Ovary (tissue), 9 donors: ENCODE data around the gene KRTAP10-9. TPM values are rescaled to one million over a fixed set of nuclear protein-coding genes. Genes with fewer than 3 reads are reported as not detected.

Source experiments
- DNase-seq, 5 donors: peaks; one replicate each; pipeline ENCODE4 v3.0.0-alpha.2; 2019 to 2020
- H3K27ac ChIP-seq, 2 donors: fragments of 200-600 bp; one replicate each; pipeline versions ENCODE4 v1.5.1 to v1.8.0; 2019 to 2022
- H3K27me3 ChIP-seq: fragments of 200-600 bp; one replicate; pipeline ENCODE4 v1.8.0; 2022
- H3K36me3 ChIP-seq: fragments of 200-600 bp; sonication (generic); one replicate; pipeline ENCODE4 v1.5.1; 2019
- H3K4me1 ChIP-seq: one replicate; pipeline ENCODE4 v1.8.1; 2013; ENCODE audit warnings: mild to moderate bottlenecking, moderate library complexity; ENCODE audit not compliant: insufficient read depth
- H3K4me3 ChIP-seq: fragments of 200-600 bp; sonication (generic); one replicate; pipeline ENCODE4 v1.5.1; 2017
- H3K9me3 ChIP-seq, 2 donors: fragments of 200-600 bp in 1 of 2; sonication (generic) in 1 of 2; one replicate each; pipeline versions ENCODE4 v1.5.1 to v1.8.1; 2013 to 2019; ENCODE audit warnings: mild to moderate bottlenecking in 1 of 2, moderate library complexity in 1 of 2
- EP300 ChIP-seq: sonication (generic); formaldehyde crosslinking; IDR thresholded peaks from one replicate; pipeline ENCODE4 v1.6.1; 2017; ENCODE audit warnings: antibody characterized with exemption
- POLR2A ChIP-seq: fragments of 450-650 bp; IDR thresholded peaks from one replicate; pipeline ENCODE4 v1.6.1; 2017; ENCODE audit warnings: antibody characterized with exemption, mild to moderate bottlenecking, moderate library complexity
- WGBS, 3 donors: extraction: QIAGEN DNeasy Blood & Tissue Kit in 1 of 3; methylation state at CpG; one replicate each; pipeline versions ENCODE4 v1.1.5 to v1.1.7; 2013 to 2017; 5-methylcytosine and 5-hydroxymethylcytosine counted together
- intact Hi-C, 4 donors: fragments of 100-400 bp; cut with DNase I; formaldehyde crosslinking; loops; one replicate each; pipeline versions ENCODE4 v1.11.0 to v1.15.1; 2022 to 2023
- polyA plus RNA-seq, 2 donors: library from polyadenylated mRNA; stranded (reverse); fragments of 200-250 nt in 1 of 2; fragments of 350-450 nt in 1 of 2; fragmentation: Illumina TruSeq in 1 of 2; extraction: RNeasy Lipid Tissue Mini Kit (QIAGEN cat#74804) in 1 of 2; gene quantifications; one replicate each; pipeline ENCODE4 v1.2.3, GENCODE V29; 2013 to 2014
- total RNA-seq, 7 donors: library from RNA; depleted of rRNA in 2 of 7; stranded (reverse); fragments of >200 nt in 2 of 7; fragmentation: NEBNext Ultra II Directional in 3 of 7; extraction: Animal tissue kit (Norgen Biotek cat#: 25700) in 3 of 7; gene quantifications; one replicate each; pipeline versions ENCODE4 v1.1.0 to v1.2.4, GENCODE V29; 2016 to 2023
- TF ChIP-seq, protein P1 (sequence below), 3 donors: fragments of 450-650 bp in 2 of 3; fragments of 200-600 bp in 1 of 3; IDR thresholded peaks; one replicate each; pipeline versions ENCODE4 v1.5.1 to v1.8.0; 2016 to 2022; ENCODE audit warnings: antibody characterized with exemption in 3 of 3, mild to moderate bottlenecking in 1 of 3
- donor health status: DM: no; HTN: no; CAD: no; lungs with moderate emphysema.
- donor health status: DM: no; HTN: no; CAD: no.
- donor health status: Bipolar disorder and iron deficiency.
- donor health status: DM: yes; HTN: yes; CAD: no.
- donor health status: DM: no; HTN: no; CAD: no.
- donor health status: DM: yes; HTN: yes; CAD: no.

KRTAP10-9 gene
- total and polyA plus RNA-seq, 9 donors, result not detected

DNA sequence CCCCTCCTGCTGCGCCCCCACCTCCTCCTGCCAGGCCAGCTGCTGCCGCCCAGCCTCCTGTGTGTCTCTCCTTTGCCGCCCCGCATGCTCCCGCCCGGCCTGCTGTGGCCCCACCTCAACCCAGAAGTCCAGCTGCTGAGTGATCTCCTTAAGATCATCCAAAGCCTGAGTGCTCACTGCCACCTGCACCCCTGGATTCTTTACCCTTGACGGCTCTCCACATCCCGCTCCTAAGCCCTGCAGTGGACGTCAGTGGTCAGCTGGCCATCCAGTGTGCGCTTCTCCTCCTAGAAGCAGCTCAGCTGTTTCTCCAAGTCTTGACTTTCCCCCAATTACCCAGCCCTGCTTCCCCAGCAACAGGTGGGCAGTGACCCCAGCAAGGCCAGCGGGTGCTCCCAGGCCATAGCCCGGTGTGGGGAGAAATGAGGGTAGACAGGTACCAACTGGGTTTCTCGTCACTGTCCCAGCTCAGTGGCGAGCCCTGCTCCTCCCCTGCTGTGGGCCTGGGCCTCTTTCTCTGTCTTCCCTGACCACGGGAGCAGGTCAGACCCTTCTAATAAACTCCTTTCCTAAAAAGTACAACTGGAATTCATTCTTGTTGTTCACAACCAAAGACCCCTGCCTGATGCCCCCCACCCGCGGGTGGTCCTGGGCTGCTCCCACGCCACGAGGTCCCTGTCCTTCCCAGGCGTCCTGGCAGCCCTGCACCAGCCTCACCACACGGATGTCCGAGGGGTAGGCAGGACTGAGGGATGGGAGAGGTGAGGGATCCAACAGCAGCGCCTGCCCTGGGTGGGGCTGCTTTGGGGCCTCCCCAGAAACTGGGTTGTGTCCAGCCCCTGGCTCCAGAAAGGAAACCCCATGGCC, 25.1 kb upstream of the KRTAP10-9 start:
- no peak overlapping the region for H3K4me3 ChIP-seq
- intact Hi-C loops, result no loop called here
- DNase-seq, result no peak
- H3K27ac ChIP-seq, result no peak overlapping the region
- H3K4me1 ChIP-seq, result no peaks in the 10 kb centered on the region
- TF ChIP-seq EP300 (no peak), POLR2A (no peak)
- TF ChIP-seq, protein P1, sequence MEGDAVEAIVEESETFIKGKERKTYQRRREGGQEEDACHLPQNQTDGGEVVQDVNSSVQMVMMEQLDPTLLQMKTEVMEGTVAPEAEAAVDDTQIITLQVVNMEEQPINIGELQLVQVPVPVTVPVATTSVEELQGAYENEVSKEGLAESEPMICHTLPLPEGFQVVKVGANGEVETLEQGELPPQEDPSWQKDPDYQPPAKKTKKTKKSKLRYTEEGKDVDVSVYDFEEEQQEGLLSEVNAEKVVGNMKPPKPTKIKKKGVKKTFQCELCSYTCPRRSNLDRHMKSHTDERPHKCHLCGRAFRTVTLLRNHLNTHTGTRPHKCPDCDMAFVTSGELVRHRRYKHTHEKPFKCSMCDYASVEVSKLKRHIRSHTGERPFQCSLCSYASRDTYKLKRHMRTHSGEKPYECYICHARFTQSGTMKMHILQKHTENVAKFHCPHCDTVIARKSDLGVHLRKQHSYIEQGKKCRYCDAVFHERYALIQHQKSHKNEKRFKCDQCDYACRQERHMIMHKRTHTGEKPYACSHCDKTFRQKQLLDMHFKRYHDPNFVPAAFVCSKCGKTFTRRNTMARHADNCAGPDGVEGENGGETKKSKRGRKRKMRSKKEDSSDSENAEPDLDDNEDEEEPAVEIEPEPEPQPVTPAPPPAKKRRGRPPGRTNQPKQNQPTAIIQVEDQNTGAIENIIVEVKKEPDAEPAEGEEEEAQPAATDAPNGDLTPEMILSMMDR (IDR thresholded peaks at IDR 0.05), result no peak
- no peaks in the 10 kb centered on the region for H3K36me3 ChIP-seq
- no peaks in the 10 kb centered on the region for H3K27me3 ChIP-seq
- no peaks in the 10 kb centered on the region for H3K9me3 ChIP-seq
- 60 to 71% (median 60%) methylated on average over 23 of the region's 23 CpGs for WGBS, 3 donors

DNA sequence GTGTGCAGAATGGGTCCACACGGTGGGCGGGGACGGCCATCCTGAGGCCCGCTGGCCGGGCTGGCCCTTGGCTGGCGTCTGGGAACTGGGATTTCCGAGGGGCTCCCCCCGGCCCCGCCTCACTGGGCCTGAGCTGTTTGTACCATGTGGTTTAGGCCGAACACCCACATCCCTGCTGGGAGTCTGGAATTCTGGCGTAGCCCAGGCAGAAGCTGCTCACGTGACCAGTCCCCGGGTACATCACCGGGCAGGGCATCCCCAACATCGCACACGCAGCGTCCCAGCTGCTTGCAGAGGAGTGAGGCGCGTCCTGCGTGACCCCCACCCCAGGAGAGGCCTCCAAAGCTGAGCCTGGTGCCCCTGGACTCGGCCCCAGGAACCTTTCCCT, 24.4 kb upstream of the KRTAP10-9 start:
- intact Hi-C loops, result no loop called here
- H3K27me3 ChIP-seq, result no peaks in the 10 kb centered on the region
- WGBS, 3 donors, result 66 to 75% (median 67%) methylated on average over 9 to 20 of the region's 21 CpGs

DNA sequence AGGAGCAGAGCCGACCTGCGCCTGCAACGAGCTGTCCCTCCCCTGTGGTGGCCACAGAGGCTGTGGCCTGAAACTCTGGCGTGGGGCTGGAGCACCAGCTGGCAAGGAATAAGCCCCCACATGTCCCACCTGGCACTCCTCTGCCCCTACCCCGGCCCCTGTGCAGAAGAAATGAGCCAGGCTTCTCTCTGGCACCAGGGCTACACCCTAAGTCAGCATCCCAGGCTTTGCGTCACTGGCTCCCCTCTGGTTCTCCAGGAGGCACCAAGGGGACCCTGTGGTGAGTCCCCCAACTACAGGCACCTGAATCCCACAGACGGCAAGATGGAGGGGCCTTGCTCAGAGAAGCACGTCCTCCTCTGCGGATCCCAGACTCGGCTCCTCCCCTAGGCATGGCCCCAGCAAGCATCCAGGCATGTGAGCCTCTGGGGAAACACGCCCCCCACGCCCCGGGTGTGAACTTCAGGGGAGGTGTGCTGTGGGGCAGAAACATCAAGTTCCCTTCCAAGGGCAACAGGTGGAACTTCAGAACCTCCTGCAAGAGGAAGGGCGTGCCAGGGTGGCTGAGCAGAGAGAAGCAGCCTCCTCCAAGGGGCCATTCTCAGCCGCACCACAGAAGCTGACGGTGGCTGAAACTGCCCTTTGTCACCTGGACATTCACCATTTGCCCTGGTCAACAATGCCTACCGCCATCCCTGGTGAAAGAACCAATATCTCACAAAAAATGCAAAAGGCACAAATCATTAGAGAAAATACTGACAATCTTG, 23.6 kb upstream of the KRTAP10-9 start:
- H3K27me3 ChIP-seq, result no peaks in the 10 kb centered on the region
- intact Hi-C loops, result no loop called here
- no peak overlapping the region for H3K27ac ChIP-seq
- H3K4me3 ChIP-seq, result no peak overlapping the region
- TF ChIP-seq, protein P1 (IDR thresholded peaks at IDR 0.05), result no peak
- no peak for TF ChIP-seq POLR2A
- no peak for TF ChIP-seq EP300
- no peaks in the 10 kb centered on the region for H3K4me1 ChIP-seq
- H3K9me3 ChIP-seq, result no peaks in the 10 kb centered on the region
- no peaks in the 10 kb centered on the region for H3K36me3 ChIP-seq
- WGBS, 3 donors, result 51 to 57% (median 53%) methylated on average over 17 of the region's 17 CpGs
- DNase-seq, result no peak

More for the DNA sequence above, 24.4 kb upstream of the KRTAP10-9 start:
- Histone ChIP-seq H3K4me3 (no peak overlapping the region), H3K4me1 (no peaks in the 10 kb centered on the region), H3K36me3 (no peaks in the 10 kb centered on the region), H3K9me3 (no peaks in the 10 kb centered on the region), H3K27ac (no peak overlapping the region)
- TF ChIP-seq POLR2A, result no peak
- no peak for DNase-seq

DNA sequence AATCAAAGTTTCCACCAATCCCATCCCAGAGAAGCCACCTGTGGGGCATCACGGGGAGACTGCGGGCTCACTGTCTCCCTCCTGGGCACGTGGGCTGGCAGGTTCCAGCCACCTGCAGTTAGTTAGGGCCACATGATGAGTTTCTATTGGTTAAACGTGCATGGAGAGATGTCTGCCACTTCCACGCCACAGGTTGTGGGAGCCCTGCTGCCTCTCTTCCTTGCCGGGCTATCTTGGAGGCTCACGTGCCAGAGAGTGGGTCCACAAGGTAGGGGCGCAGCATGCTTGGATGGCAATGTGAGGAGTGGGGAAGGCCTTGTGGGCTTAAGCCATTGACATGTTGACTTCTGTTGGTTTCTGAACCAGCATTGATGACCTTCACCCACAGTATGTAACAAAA, 23.0 kb upstream of the KRTAP10-9 start:
- Histone ChIP-seq H3K36me3 (no peaks in the 10 kb centered on the region), H3K27ac (no peak overlapping the region), H3K27me3 (no peaks in the 10 kb centered on the region), H3K4me3 (no peak overlapping the region), H3K9me3 (no peaks in the 10 kb centered on the region), H3K4me1 (no peaks in the 10 kb centered on the region)
- no peak for DNase-seq
- 84 to 86% (median 85%) methylated on average over 8 of the region's 8 CpGs for WGBS, 3 donors
- intact Hi-C loops, result no loop called here
- no peak for TF ChIP-seq EP300
- no peak for TF ChIP-seq POLR2A
- TF ChIP-seq, protein P1 (IDR thresholded peaks at IDR 0.05), result no peak
